ENCODE measurements around the gene XPO5. TPM values are rescaled to one million over a fixed set of nuclear protein-coding genes. Genes with fewer than 3 reads are reported as not detected.
"Not testable (repeated sequence)": the region's sequence is repeated elsewhere in the genome, so short reads cannot be mapped to it uniquely, and the experiment has no call there.

XPO5 gene
- total and polyA plus RNA-seq, 12 donors: 10.9 to 70.6 (median 21.9) TPM

DNA sequence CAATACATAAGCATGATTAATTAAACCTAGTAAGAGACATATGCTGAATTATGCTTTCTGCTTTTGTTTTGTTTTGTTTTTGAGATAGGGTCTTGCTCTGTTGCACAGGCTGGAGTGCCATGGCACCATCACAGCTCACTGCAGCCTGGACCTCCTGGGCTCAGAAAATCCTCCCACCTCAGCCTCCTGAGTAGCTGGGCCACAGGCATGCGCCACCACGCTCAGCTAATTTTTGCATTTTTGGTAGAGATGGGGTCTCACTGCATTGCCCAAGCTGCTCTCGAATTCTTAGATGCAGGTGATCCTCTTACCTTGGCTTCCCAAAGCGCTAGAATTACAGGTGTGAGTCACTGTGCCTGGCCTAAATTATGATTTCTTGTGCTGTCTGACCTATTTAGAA lies 3.8 kb downstream of the XPO5 start:
- H3K36me3 ChIP-seq (replicated peaks in 1 of 2): peaks cover 0 to 59% of the 10 kb centered on the region in 2 donors
- DNase-seq: no peak
- 89 to 99% (median 96%) methylated on average over 4 of the region's 4 CpGs for WGBS, 4 donors
- H3K4me1 ChIP-seq (replicated peaks in 1 of 2): peaks cover 13 to 14% of the 10 kb centered on the region in 2 donors
- H3K9me3 ChIP-seq (replicated peaks in 1 of 3): no peaks in the 10 kb centered on the region
- H3K4me3 ChIP-seq: no peak overlapping the region
- TF ChIP-seq, protein P1, sequence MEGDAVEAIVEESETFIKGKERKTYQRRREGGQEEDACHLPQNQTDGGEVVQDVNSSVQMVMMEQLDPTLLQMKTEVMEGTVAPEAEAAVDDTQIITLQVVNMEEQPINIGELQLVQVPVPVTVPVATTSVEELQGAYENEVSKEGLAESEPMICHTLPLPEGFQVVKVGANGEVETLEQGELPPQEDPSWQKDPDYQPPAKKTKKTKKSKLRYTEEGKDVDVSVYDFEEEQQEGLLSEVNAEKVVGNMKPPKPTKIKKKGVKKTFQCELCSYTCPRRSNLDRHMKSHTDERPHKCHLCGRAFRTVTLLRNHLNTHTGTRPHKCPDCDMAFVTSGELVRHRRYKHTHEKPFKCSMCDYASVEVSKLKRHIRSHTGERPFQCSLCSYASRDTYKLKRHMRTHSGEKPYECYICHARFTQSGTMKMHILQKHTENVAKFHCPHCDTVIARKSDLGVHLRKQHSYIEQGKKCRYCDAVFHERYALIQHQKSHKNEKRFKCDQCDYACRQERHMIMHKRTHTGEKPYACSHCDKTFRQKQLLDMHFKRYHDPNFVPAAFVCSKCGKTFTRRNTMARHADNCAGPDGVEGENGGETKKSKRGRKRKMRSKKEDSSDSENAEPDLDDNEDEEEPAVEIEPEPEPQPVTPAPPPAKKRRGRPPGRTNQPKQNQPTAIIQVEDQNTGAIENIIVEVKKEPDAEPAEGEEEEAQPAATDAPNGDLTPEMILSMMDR (IDR thresholded peaks at IDR 0.05): no peak
- no peak for TF ChIP-seq POLR2A (IDR thresholded peaks at IDR 0.05)
- no peaks in the 10 kb centered on the region for H3K27me3 ChIP-seq
- H3K27ac ChIP-seq: no peak overlapping the region
- intact Hi-C loops (cut with DNase I): loop anchor here in 1 of 2 donors (10.0 kb wide), 1 partner anchor 47 kb away; no protein-coding TSS in a partner anchor

GRCh38 chr6:43570876-43571441 lies 4.9 kb downstream of the XPO5 start:
- TF ChIP-seq, protein P1 (IDR thresholded peaks at IDR 0.05): no peak
- TF ChIP-seq POLR2A (IDR thresholded peaks at IDR 0.05): no peak
- no peak overlapping the region for H3K27ac ChIP-seq
- 88 to 91% (median 89%) methylated on average over 5 of the region's 5 CpGs for WGBS, 4 donors
- intact Hi-C loops (cut with DNase I): loop anchor here in 1 of 2 donors (10.0 kb wide), 1 partner anchor 46 kb away; no protein-coding TSS in a partner anchor
- DNase-seq: no peak
- H3K36me3 ChIP-seq (replicated peaks in 1 of 2): peaks cover 0 to 69% of the 10 kb centered on the region in 2 donors
- no peaks in the 10 kb centered on the region for H3K9me3 ChIP-seq (replicated peaks in 1 of 3)
- H3K27me3 ChIP-seq: no peaks in the 10 kb centered on the region
- peaks cover 6% of the 10 kb centered on the region in 2 donors for H3K4me1 ChIP-seq (replicated peaks in 1 of 2)
- no peak overlapping the region for H3K4me3 ChIP-seq

- Histone ChIP-seq H3K9me3 (replicated peaks in 1 of 3) (no peaks in the 10 kb centered on the region), H3K4me1 (replicated peaks in 1 of 2) (no peaks in the 10 kb centered on the region), H3K27me3 (no peaks in the 10 kb centered on the region), H3K4me3 (no peak overlapping the region), H3K36me3 (replicated peaks in 1 of 2) (peaks cover 0 to 93% of the 10 kb centered on the region in 2 donors), H3K27ac (no peak overlapping the region)
- intact Hi-C loops (cut with DNase I): no loop called here
- TF ChIP-seq, protein P1 (IDR thresholded peaks at IDR 0.05): no peak
- no peak for TF ChIP-seq POLR2A (IDR thresholded peaks at IDR 0.05)
- no peak for DNase-seq
Observed at GRCh38 chr6:43559328-43559727, 16.5 kb downstream of the XPO5 start.

- H3K4me1 ChIP-seq (replicated peaks in 1 of 2); H3K27ac ChIP-seq; H3K9me3 ChIP-seq (replicated peaks in 1 of 3); H3K27me3 ChIP-seq; DNase-seq; H3K4me3 ChIP-seq; intact Hi-C loops (cut with DNase I): not testable (repeated sequence)
- peaks cover 0 to 95% of the 10 kb centered on the region in 2 donors for H3K36me3 ChIP-seq (replicated peaks in 1 of 2)
- 94 to 99% (median 96%) methylated on average over 7 of the region's 7 CpGs for WGBS, 4 donors
Observed at GRCh38 chr6:43557620-43558019, 18.2 kb downstream of the XPO5 start.

DNA sequence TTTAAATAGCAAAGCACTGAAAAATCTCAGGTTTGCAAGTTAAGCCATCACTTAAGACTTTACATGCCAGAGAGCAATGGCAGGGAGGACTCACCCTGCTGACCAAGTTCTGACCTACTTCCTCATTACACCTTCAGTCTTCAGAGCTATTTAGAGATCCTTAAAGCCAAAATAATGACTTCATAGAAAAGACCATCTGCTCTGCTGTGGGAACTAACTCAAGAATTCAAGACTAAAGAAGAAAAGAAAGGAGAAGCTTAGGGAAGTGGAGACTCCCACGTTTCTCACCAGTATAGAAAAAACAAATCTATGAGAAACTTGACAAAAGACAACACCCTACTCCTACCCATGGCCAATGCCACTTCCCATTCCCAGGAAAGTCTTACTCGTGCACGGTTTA lies 28.6 kb downstream of the XPO5 start:
- TF ChIP-seq, protein P1 (IDR thresholded peaks at IDR 0.05): no peak
- no peak for TF ChIP-seq POLR2A (IDR thresholded peaks at IDR 0.05)
- no peak for DNase-seq
- Histone ChIP-seq H3K36me3 (replicated peaks in 1 of 2) (peaks cover 0 to 79% of the 10 kb centered on the region in 2 donors), H3K4me3 (no peak overlapping the region), H3K27ac (no peak overlapping the region), H3K27me3 (no peaks in the 10 kb centered on the region), H3K9me3 (replicated peaks in 1 of 3) (no peaks in the 10 kb centered on the region), H3K4me1 (replicated peaks in 1 of 2) (no peaks in the 10 kb centered on the region)
- intact Hi-C loops (cut with DNase I): no loop called here
- 79 to 96% (median 84%) methylated on average over 3 of the region's 3 CpGs for WGBS, 4 donors

Data from adrenal gland (tissue), 12 donors.